Heart left ventricle (tissue), 13 donors: ENCODE data around the gene ODC1.

Source experiments
- CTCF ChIP-seq, 12 donors: fragments of 200-600 bp; sonication (generic) in 4 of 12; IDR thresholded peaks; one replicate each; pipeline versions ENCODE4 v1.5.0 to v1.8.0; 2018 to 2022; ENCODE audit warnings: antibody characterized with exemption in 12 of 12, mild to moderate bottlenecking in 5 of 12
- POLR2A ChIP-seq, 2 donors: fragments of 450-650 bp; IDR thresholded peaks; one replicate each; pipeline ENCODE4 v1.6.1; 2017; ENCODE audit warnings: antibody characterized with exemption in 2 of 2, mild to moderate bottlenecking in 2 of 2, moderate library complexity in 2 of 2
- donor health status: ischemic (EF 13 %, LVEDD 7.1; RV severe dilation, severe dysfunction).
- donor health status: DM: no; HTN: yes; CAD: no.
- donor health status: DM: no; HTN: no; CAD: no.
- donor health status: ischemic (EF 25% LVEDD 6.9; RV normal size, moderate dysfunction).
- donor health status: ischemic (EF 25% LVEDD 5.7; RV mildly dilated, moderate dysfunction).
- donor health status: ischemic (EF 35%, LVEDD 5.7; RV mildly dilated, moderate dysfunction).
- donor health status: nonischemic (EF 11% LVEDD 7.7; RV severe dilation, severe dysfunction).
- donor health status: DM: yes; HTN: yes; CAD: no.
- donor health status: PGD.
- donor health status: ischemic (EF 29% LVEDD 5.4; RV normal size, mild dysfunction).
- donor health status: nonischemic (EF 23%, LVEDD 6.1; RV moderate dilation, normal function).

GRCh38 chr2:10494351-10495066 lies 46.4 kb upstream of the ODC1 start:
- TF ChIP-seq CTCF (IDR thresholded peaks at IDR 0.05) = no peak
- no peak for TF ChIP-seq POLR2A (IDR thresholded peaks at IDR 0.05)
